ENCODE data around the gene SEBOX. TPM values are rescaled to one million over a fixed set of nuclear protein-coding genes. Genes with fewer than 3 reads are reported as not detected.

SEBOX gene
- total RNA-seq, 1 experiment from 2014 or later, result not detected

GRCh38 chr17:28394337-28395116 lies 29.5 kb upstream of the SEBOX start:
- DNase-seq (ENCODE audit: low read depth), result no peak

GRCh38 chr17:28392491-28392890 lies 27.5 kb upstream of the SEBOX start:
- DNase-seq (ENCODE audit: low read depth), result no peak

DNA sequence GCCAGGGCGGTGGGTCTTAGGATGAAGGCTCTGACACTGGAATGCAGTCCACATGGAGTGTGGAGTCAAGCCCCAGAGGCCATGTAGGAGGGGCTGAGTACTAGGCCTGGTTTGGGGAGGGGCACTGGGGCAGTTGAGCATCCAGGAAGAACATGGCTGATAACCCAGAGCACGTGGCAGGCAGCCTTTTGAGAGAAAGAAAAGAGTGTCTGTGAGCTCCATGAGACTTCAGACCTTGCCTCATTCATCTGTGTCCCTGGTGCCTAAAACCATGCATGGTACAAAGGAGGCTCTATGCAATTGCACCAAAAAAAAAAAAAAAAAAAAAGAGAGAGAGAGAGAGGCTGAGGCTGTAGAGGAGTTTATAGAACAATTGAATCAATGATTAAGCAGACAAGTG lies 26.4 kb upstream of the SEBOX start:
- no peak for DNase-seq (ENCODE audit: low read depth)

- no peak for DNase-seq (ENCODE audit: low read depth)
Observed at GRCh38 chr17:28390984-28391383, 26.0 kb upstream of the SEBOX start.

DNA sequence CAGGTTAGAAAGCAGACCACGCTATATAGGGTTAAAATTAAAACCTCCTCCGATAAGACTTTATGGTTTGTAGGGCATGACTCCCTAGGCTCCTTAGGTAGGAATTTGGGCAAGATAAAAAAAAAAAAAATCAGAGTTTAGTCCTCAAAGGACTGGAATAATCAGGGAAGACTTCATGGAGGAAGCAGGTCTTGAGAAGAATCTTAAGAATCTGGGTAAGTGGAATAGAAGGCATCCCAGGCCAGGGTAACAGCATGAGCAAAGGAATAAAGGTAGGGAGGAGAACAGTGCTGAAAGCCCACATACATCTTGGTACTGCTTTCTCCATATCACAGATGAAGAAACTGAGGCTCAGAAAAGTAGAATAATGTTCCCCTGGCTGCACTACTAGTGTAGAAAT lies 25.6 kb upstream of the SEBOX start:
- no peak for DNase-seq (ENCODE audit: low read depth)

DNA sequence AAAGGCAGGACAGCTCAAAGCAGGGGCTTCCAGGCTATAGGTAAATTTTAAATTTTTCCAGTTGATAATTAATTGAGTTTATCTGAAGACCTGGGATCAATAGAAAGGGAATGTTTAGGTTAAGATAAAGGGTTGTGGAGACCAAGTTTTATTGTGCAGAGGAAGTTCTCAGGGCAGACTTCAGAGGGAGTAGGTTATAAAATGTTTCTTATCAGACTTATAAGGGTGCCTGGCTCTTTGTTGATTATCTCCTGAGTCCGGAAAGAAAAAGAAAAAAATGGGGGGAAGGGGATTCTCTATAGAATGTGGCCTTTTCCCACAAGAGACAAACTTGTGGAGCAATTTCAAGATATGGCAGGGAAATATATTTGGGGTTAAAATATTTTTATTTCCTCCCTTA lies 25.1 kb upstream of the SEBOX start:
- DNase-seq (ENCODE audit: low read depth), result no peak

- DNase-seq (ENCODE audit: low read depth), result no peak
Observed at GRCh38 chr17:28388106-28388505, 23.1 kb upstream of the SEBOX start.

DNA sequence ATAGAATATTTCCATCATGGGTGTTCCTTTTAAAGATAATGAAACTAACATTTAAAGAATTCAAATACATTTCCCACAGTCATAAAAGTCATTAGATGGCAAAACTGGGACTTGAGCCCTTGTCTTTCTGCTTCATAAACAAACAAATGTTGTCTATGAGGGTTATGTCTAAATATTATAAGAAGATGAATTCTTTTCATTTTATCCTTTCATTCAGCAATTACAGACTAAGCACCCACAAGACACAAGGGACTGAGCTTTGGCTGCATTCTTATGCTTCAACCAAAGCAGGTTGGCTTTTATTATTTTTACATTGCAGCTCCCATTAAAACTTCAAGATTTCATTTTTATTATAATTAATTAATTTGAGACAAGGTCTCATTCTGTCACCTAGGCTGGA lies 21.4 kb upstream of the SEBOX start:
- DNase-seq (ENCODE audit: low read depth), result no peak

- no peak for DNase-seq (ENCODE audit: low read depth)
Observed at GRCh38 chr17:28385406-28385805, 20.4 kb upstream of the SEBOX start.

GRCh38 chr17:28385037-28385400 lies 20.0 kb upstream of the SEBOX start:
- no peak for DNase-seq (ENCODE audit: low read depth)

GRCh38 chr17:28384281-28385036 lies 19.5 kb upstream of the SEBOX start:
- DNase-seq (ENCODE audit: low read depth), result no peak

GRCh38 chr17:28381141-28381825 lies 16.3 kb upstream of the SEBOX start:
- no peak for DNase-seq (ENCODE audit: low read depth)

DNA sequence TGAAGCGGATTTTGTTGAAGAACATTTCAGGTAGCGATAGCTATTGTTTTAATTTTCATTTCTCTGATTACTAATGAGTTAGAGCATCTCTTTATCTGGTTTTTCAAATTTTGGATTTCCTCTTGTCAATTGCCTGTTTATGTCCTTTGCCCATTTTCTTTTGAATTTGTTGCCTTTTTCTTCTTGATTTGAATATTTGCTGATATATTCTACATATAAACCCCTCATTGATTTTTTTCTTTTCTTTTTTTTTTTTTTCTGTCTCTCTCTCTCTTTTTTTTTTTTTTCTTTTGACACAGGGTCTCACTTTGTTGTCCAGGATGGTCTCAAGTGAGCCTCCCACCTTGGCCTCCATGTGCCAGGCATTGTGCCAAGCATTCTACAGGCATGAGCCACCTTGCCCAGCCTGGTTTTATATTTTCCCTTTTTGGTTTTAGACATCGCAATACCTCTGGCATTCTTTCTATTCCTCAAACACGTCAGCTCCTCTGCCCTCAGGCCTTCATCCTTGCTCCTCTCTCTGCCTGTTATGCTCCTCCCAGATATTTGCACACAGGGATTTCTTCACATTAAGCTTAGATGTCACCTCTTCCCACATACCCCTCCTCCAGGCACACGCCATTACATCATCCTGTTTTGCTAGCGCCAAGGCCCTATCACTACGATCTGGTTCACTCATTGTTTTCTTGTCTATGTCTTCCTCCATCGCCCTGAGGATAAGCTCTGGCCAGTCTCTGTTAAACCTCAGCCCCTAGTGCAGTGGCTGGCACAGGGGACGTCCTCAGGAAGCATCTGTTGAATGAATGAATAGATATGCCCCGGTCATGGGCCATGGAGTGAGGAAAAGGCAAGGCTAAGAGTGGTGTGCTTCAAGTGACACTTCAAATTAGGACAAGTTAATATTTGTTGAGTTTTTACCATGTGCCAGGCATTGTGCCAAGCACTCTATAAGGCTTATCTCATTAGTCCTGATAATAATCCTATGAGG lies 15.1 kb upstream of the SEBOX start:
- DNase-seq (ENCODE audit: low read depth), result peak; percentile 90

DNA sequence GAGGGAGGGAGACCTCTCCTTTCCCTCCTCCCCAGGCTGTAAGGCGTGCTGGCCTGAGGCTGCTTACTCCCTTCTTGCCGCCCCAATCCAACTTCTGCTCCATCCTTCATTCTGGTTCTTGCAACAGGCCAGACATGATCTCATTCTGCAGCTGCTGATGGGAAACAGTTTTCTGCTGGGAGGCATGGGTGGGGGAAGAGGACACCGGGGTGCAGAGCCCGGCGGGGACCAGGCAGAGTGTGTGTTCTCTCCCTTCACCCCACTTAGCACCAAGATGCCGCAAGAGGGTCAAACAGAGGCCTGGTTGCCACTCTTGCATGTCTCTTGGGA lies 7.9 kb upstream of the SEBOX start:
- no peak for DNase-seq (ENCODE audit: low read depth)

DNA sequence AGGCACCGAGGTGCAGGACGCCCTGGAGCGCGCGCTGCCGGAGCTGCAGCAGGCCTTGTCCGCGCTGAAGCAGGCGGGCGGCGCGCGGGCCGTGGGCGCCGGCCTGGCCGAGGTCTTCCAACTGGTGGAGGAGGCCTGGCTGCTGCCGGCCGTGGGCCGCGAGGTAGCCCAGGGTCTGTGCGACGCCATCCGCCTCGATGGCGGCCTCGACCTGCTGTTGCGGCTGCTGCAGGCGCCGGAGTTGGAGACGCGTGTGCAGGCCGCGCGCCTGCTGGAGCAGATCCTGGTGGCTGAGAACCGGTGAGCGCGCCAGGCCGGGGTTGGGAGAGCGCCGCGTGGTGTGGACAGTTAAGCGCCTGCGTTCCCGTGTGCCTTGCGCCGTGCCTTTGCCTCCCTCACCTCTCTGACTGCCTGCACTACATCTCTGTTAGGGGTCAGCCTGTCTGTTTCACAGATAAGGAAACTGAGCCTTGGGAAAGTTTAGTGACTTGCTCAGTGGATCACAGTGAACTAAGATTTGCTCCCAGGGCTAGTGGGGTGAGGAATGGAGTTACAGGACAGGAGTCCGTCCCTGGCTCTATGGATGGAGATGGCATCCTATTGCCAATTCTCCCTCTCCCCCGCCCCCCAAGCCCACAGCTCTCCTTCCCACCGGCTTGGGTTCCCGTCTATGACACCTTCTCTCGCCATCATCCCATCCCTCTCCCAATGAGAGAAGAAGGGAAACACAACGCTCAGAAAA lies 7.4 kb upstream of the SEBOX start:
- peak; percentile 37 for DNase-seq (ENCODE audit: low read depth)

DNA sequence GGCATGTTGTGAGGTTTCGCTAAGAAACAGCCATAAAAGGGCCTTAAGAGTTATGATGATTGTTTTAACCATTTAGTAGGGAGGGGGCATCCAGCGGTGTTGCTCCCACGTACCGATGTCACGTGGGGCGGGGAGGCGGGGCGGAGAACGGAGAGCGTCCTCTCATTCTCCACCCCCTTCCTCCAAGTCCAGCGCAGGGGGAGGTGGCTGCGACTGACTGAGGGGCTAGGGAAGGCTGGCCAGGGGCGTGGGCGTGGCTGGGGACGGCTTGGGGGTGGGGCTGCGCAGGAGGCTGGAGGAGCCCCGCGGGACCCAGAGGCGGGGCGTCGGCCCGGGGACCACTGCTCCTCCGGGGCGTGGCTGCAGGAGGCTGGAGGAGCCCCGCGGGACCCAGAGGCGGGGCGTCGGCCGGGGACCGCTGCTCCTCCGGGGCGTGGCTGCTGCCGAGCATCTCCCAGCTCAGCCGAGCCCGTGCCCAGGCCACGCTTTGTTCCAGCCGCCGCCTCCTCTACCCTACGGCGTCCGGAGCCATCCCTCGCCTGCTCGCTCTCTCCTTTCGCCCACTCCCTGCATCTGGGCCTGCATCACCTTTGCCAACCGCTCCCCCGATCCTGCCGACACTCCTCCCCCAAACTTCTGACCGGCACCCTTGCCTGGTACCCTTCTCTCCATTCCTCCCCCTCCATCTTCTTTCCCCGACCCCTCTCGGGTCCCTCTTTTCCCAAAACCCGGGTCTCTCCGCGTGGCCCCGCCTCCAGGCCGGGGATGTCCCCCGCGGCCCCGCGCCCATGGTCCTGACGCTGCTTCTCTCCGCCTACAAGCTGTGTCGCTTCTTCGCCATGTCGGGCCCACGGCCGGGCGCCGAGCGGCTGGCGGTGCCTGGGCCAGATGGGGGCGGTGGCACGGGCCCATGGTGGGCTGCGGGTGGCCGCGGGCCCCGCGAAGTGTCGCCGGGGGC lies 6.5 kb upstream of the SEBOX start, which contains the start of gene SARM1:
Gene SARM1, plus strand, starts transcription at position 450 of the 958 bp plus-strand sequence. Its CDS starts 339 bp downstream, at position 789.
- peak; percentile 91 for DNase-seq (ENCODE audit: low read depth)

GRCh38 chr17:28370744-28371103 lies 5.7 kb upstream of the SEBOX start:
- DNase-seq (ENCODE audit: low read depth), result no peak

DNA sequence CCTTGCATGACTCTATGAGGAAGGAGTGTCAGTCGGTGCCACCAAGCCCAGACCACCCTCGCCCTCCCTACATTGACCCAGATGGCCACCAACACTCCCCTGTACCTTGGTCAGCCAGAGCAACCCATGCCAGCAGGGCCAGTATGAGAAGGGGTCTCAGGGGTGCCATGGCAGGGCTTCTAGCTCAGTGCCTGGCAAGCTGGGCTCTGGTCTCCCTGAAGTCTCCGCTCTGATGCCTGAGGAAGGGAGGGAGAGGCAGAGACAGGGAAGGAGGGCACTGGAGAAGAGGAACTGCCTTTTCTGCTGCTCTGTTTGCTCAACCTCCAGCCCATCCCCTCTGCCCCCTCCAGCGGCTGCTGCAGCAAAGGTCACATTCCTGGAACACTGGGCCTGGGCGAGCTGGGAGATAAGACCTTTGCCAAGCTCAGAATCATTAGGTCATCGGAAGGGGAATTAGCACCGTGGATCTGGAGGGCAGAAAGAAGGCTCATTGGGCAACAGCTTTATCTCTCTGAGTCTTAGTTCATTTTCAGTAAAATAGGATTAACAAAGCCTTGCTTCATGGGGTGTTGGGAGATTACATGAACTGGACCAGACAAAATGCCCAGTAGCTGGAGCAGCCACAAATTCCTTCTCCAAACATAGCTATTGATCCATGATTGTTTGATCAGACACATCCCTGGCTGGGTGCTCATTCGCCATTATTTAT lies 5.2 kb upstream of the SEBOX start, which contains the start of gene VTN:
Gene VTN, minus strand, starts transcription at position 273 of the 709 bp plus-strand sequence. Its CDS starts 104 bp downstream, at position 169.
- DNase-seq (ENCODE audit: low read depth), result peak; percentile 32

GRCh38 chr17:28369684-28370034 lies 4.7 kb upstream of the SEBOX start:
- no peak for DNase-seq (ENCODE audit: low read depth)

All from RPMI7951 (cell line).